Endothelial cell of umbilical vein (primary cell): ENCODE data around the gene MYL2.

Experiments used
- EZH2 ChIP-seq: IDR thresholded peaks from 2 replicates; pipeline ENCODE4 v1.6.1; 2012; ENCODE audit warnings: borderline replicate concordance, low read depth, mild to moderate bottlenecking, moderate library complexity, low read length, inconsistent platforms; ENCODE audit not compliant: severe bottlenecking
- MYC ChIP-seq: IDR thresholded peaks from one replicate; pipeline ENCODE4 v1.6.1; 2011; ENCODE audit warnings: mild to moderate bottlenecking, low read depth, low read length
- POLR2A ChIP-seq: IDR thresholded peaks from 2 replicates; pipeline ENCODE4 v1.6.1; 2012; ENCODE audit warnings: low read depth, mild to moderate bottlenecking, control low read depth, low read length
- TF ChIP-seq, protein P1 (sequence below), 2 donors: IDR thresholded peaks; 1 replicate in 1 of 2; 2 replicates in 1 of 2; pipeline ENCODE4 v1.5.1; 2011; ENCODE audit warnings: low read length in 2 of 2, mild to moderate bottlenecking in 2 of 2, moderate library complexity in 2 of 2, control low read depth in 1 of 2, inconsistent platforms in 1 of 2, low read depth in 1 of 2; ENCODE audit not compliant: insufficient read depth in 1 of 2; ENCODE audit errors: extremely low read depth in 1 of 2
- TF ChIP-seq, protein P2 (sequence below): IDR thresholded peaks from 2 replicates; pipeline ENCODE4 v1.6.1; 2011; ENCODE audit not compliant: insufficient read depth, insufficient read length

DNA sequence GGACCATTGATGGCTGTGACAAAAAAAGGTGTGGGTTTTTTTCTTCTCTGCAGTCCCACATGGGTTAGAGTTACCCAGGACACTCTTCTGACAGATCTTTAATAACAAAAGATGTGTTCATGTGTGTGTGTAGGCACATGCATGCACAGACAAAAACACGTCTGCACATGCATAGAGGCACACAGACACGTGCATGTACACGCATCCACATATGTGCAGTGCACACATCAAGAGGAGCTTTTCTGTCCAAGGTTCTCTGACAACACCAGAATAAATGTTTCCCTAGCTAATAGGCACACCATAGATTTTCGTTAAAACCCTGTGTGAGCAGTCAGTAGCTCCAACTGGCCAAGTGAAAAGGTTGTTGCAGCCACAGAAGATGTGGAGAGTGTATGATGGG is 2.8 kb upstream of the MYL2 start:
- TF ChIP-seq, protein P1, sequence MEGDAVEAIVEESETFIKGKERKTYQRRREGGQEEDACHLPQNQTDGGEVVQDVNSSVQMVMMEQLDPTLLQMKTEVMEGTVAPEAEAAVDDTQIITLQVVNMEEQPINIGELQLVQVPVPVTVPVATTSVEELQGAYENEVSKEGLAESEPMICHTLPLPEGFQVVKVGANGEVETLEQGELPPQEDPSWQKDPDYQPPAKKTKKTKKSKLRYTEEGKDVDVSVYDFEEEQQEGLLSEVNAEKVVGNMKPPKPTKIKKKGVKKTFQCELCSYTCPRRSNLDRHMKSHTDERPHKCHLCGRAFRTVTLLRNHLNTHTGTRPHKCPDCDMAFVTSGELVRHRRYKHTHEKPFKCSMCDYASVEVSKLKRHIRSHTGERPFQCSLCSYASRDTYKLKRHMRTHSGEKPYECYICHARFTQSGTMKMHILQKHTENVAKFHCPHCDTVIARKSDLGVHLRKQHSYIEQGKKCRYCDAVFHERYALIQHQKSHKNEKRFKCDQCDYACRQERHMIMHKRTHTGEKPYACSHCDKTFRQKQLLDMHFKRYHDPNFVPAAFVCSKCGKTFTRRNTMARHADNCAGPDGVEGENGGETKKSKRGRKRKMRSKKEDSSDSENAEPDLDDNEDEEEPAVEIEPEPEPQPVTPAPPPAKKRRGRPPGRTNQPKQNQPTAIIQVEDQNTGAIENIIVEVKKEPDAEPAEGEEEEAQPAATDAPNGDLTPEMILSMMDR (IDR thresholded peaks at IDR 0.05; ENCODE audit: extremely low read depth in 1 of 2, insufficient read depth in 1 of 2, low read depth in 1 of 2, low read length in 2 of 2) = no peak
- TF ChIP-seq, protein P2, sequence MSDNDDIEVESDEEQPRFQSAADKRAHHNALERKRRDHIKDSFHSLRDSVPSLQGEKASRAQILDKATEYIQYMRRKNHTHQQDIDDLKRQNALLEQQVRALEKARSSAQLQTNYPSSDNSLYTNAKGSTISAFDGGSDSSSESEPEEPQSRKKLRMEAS = no peak
- TF ChIP-seq MYC (no peak), POLR2A (no peak), EZH2 (no peak)
